HG03097 (cell line): ENCODE measurements around the gene ADD2.
"Not testable (repeated sequence)": the region's sequence is repeated elsewhere in the genome, so short reads cannot be mapped to it uniquely, and the experiment has no call there.

Experiments used
- ATAC-seq: cut with Tn5 transposase; IDR thresholded peaks from one replicate; pipeline ENCODE4 v1.9.1; 2021; ENCODE audit not compliant: unreplicated experiment, low FRiP score

The ADD2 gene

DNA sequence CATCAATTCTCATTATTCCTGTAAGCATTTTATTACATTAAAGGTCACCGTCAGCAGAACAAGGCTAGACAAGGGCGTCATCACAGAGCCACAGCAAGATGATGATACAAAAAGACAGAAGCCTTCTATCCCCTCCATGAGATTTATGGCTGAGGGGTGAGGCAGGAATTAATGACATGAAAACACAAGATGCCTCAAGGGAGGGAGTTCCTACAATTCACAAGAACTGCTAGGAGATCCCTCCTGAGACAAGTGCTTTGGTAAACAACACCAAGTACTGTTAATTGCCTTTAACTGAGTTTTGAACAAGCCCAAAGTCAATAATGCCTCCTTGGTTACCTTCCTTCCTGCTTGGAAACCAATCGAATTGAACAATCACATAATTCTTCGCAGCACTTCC lies 14.1 kb downstream of the ADD2 start:
- ATAC-seq: no peak

DNA sequence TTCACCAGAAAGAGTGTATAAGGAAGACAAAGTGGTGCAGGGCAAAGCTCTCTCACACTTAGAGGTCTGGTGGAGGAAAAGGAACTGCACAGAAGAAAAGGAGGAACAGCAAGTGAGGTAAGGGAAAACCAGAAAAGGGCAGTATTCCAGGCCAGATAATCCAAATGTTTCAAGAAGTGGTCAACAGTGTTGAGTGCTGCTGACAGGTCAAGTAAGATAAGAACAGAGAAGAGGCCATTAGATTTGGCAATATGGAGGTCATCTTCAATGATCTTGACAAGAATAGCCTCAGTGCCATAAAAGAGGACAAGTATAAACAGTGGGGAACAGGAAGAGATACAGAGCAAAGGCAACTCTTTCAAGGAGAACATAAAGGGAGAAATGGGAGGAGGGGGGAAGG lies 15.0 kb downstream of the ADD2 start:
- ATAC-seq: no peak

DNA sequence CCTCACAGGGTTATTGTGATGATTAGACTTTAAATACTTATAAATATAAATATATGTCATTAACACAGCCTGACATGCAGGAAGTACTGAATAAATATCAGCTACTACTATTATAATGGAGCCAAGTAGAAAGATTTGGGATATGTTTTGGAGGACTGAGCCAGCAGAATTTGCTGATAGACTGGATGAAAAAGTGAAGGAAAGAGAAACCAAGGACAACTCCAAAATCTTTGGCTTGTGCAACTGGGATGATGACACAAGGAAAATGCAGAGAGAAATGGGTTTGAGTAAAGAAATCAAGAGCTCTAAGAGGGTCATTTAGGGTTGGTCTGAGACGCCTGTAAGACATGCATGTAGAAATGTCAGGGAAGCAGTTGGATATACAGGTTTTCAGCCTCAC lies 15.6 kb downstream of the ADD2 start:
- ATAC-seq: no peak

DNA sequence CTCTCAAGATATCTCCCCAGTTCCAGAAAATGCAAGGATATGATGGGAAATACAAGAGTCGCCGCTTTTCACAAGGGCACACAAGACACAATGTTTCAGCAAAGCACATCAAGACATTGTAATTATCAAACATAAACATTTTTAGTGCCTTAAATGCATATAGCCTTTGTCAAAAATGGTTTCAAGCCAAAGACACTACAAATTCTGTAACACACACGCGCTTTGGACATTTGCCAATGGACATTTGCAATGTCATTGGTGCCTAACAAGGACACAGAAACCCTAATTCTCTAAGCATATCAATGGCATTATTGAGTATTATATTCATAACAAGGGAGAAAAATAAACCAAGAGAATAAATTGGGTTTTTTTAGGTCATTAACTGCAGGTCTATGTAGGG lies 16.1 kb downstream of the ADD2 start:
- no peak for ATAC-seq

DNA sequence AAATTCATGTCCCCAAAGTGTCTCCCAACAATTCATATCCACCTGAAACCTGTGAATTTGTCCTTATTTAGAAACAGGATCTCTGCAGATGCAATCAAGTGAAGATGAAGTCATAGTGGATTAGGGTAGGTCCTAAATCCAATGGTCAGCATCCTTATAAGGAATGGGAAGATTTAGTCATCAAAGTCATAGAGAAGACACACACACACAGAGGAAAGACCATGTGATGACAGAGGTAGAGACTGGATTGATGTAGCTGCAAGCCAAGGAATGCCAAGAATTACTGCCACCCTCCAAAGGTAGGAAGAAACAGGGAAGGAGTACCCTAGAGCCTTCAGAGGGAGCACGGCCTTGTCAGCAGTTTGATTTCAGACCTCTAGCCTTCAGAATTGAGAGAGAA lies 17.7 kb downstream of the ADD2 start:
- no peak for ATAC-seq

DNA sequence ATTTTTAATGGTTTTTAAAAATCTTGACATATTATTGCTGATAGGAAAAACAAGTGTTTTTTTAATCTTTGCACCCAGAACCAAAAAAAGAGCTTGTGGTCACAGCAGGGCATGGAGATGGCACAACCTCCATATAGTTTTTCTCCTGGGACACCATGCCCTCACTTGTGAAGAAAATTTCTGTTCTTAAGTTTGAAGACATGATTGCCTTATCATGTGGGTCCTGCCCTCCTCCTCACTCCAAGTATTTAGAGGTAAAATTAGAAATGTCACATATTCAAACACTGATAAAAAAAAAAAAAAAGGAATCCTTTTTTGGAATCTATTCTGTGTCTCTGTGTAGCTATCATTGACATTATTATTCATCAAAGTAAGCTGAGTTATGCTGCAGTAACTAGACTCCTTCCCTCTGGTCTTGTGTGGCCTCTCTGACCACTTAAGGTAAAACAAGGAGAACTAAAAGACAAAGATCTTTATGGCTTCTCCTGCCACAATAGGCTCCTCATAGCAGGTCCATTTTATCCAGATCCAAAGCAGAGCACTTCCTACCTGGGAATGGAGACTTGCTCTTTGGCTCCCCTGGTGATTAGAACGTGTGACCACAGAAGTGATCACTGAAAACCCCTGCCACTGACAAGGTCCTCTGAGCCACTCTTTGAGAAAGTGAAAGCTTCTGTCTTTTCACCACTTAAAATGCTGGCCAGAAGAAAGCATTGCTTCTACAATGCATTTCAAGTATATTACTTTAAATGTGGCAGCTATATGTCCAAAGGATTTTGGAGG lies 19.8 kb downstream of the ADD2 start:
- no peak for ATAC-seq

DNA sequence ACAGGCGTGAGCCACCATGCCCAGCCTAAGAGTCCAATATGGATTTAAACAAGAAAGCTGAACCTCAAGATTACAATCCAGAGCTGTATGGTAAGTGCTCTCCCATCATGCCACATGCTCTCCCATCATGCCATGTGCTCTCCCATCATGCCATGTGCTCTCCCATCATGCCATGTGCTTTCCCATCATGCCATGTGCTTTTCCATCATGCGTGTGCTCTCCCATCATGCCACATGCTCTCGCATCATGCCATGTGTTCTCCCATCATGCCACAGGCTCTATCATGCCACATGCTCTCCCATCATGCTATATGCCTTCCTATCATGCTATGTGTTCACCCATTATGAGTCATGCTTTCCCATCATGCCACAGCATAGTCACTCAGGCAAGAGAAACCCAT lies 20.7 kb downstream of the ADD2 start:
- ATAC-seq: no peak

DNA sequence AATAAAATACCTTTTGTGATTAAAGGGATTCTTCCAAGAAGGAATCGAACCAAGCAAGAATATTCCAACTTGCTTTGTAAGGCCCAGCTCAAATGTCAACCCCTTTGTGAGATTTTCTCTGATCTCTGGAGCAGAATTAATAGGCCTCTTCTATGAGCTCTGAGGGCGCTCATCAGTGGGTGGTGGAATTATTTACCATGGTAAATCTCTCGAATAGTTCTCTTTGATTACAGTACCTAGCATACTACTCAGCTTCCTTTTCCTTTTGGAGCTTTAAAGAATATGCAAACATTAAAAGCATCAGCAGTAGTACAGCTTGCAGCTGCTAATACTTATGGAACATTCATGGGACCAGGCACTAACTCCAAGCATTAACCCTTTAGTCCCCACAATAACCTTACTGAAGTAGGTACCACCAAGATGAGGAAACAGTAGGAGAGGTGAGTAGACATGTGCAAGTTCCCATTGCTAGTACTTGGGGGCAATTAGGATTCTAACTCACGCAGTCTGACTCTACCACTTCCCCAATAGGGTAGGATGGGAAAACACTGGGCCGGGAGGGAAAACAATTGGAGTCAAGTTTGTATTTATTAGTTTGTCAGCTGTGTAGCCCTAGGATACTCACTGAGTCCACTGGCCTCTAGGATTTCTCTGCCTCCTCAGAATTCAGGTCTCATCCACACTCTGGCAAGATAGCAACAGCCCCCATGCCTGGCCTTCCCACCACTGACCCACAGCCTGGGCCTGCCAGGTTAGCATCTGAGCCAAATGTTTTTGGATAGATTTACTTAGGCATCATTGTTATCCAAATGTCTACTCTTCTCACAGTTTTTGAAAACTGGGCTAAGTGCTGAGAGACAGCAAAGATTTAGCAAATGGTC lies 21.7 kb downstream of the ADD2 start:
- ATAC-seq: no peak

DNA sequence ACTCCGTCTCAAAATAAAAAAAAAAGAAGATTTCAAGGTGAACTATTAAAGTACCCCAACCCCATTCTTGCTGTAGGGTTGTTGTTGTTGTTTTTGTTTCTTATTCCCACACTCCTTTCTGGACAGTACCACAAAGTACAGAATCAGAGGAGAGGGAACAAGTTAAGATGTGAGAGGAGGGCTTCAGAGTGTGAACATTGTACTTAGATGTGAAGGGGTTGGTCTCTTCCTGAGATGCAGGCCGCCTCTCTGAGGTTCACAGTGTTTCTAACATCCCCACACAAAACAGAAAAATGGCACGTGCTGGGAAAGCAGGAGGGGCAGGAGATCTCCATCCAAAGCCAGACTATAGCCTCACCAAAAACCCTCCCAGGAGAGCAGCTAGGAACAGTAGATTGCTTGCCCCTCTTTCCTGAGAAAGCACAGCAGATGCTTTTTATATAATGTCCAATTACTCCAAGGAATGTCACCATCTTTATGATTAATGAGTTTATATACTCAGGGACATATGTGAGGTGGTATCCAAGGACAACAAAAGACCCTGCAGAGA lies 22.6 kb downstream of the ADD2 start:
- ATAC-seq: no peak

DNA sequence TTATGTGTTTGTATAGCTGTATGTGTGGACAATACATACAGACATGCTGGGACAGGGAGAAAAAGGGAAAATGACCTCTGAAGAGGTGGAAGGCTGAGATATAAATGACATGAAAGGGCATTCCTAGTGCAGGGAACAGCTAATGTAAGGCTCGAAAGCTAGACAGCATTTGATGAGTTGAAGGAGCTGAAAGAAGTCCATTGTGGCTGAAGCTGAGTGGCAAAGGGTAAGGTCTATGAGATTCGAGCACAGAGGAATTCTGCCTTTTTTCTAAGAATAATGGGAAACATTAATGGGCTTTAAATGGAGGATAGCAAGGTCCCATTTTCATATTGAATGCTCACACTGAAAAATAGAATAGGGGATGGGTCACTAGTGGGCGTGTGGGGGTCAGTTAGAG lies 23.6 kb downstream of the ADD2 start:
- ATAC-seq: no peak

DNA sequence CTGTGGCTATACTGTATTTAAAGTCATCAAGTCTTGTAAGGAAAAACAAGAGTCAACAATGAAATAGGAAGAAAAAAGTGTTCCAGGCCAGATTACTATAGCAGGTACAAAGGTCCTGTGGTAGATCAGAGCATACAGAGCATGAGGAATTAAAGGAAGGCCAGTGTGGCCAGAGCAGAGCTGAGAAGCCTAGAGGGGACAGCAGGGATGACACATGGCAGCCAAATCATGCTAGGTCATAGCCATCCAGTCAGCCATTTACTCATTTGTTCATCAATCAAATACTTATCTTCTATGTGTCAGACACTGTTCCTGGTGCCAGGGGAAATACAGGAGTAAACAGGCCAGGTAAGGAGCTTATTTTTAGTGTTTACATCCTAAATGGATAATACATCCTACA lies 24.3 kb downstream of the ADD2 start:
- no peak for ATAC-seq

DNA sequence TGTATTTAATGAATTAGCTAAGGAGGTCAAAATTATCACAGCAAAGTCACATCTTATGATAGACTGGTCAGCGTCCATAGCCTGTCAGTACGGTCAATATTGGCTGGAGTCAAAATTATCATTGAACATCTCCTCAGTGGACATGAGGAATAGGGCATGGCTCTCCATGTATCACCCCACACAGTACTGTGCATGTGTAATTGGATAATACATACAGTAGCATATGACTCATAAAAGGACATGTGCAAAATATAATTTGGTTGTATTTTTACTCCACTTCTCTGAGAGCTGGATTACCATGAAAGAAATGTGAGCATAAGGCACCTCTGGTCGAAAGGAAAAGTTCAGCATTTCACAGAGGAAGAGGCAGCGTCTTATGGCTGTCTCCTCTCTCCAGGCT lies 24.9 kb downstream of the ADD2 start:
- no peak for ATAC-seq

DNA sequence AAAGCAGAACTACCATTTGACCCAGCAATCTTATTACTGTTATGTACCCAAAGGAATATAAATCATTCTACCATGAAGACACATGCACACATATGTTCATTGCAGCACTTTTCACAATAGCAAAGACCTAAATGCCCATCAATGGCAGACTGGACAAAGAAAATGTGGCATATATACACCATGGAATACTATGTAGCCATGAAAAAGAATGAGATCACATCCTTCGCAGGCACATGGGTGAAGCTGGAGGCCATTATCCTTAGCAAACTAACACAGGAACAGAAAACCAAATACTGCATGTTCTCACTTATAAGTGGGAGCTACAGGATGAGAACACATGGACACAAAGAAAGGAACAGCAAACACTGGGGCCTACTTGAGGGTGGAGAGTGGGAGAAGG lies 28.5 kb downstream of the ADD2 start:
- ATAC-seq: not testable (repeated sequence)

DNA sequence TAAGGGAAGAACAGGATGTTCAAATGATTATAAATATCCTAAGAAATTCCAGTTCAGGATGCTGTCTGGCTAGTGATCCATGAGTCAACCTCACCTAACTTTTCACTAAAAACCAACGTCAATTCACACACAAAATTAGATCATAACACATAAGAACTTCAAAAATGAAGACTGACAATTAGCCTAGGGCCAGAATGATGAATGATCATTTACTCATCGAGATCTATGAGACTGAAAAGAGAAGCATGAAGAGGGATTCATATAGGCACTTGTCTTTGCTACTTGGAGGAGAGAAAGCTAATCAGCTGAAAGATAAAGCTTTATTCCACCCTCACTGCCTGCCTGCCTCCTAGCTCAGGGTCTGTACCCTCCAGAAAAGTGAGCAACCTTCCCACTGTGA lies 29.8 kb downstream of the ADD2 start:
- no peak for ATAC-seq

DNA sequence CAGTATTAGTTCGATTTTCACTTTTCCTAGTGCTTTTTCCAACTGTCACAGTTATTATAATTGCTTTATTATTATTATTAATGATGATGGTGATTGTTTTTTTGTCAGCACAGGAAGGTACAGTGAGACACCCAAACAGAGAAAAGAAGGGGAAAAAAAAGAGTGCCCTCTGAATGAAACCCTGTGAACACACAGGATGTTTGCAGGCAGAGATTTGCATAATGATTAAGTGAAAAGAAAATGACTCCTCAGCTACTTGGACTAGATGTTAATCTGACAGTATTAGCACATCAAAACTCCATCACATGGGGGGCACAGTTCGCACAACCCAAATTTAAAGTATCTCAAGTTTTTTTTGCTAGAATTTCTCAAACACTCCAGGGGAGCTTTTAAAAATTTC lies 32.9 kb downstream of the ADD2 start:
- no peak for ATAC-seq

DNA sequence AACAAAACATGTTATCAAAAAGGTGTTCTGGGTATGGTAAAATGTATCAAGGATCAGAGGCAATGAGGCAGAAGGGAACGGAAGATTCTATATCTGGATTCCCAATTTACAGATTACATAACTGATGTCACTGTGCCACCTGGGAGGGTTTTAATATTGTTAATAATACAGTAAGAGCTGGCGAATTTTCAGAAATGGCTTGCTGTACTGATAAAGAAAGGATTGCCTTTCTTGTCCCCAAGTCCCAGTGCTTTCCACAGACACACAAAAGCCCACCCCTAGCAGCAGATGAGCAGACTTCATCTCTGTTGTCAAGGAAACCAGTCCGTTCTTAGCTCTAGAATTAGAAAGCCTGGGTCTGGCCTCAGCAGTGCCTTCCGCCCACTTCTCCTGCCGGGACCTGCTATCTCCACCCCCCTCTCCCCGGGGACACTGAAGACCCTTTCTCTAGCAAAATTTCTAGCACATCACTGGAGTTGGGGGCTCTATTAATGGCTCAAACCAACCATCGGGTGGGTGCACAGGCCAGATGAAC lies 34.3 kb downstream of the ADD2 start:
- ATAC-seq: no peak

DNA sequence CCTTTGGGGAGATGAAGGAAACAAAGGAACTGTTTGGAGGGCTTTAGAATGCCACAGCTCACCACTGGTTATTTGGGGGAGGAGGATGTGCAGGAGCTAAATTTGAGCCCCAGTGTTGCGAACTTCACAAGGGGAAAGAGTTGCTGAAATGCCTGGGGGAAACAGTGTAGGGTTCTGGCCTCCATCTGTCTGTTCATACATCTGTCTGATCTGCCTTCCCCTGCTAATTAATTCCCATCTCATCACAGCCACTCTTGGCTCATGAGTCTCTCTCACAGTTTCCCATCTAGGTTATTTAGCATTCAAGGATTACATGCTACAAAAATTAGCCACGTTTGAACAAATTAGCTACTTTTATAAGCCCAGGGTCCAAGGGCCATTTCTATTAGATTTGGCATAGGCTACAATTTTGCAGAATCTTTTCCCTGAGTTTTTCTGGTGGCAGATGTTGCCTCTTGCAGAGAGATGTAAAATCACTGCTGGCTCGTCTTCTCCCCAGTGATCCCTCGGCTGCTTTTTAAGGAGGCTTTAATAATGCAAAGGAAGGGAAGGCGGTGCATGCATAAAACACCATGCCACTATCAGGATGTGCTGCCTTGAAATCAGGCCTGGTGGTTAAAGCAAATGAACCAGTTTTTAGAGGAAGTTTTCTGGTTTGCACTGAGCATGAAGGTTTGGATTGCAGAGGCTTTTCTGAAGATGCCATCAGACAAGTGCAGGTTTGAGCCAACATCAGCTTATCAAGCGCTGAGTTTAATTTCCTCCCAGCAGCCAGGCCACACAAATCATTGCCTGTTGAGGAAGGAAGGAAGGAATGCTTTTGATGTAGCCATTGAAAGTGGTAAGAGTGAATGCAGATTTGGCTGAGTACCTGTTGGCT lies 35.0 kb downstream of the ADD2 start:
- no peak for ATAC-seq

DNA sequence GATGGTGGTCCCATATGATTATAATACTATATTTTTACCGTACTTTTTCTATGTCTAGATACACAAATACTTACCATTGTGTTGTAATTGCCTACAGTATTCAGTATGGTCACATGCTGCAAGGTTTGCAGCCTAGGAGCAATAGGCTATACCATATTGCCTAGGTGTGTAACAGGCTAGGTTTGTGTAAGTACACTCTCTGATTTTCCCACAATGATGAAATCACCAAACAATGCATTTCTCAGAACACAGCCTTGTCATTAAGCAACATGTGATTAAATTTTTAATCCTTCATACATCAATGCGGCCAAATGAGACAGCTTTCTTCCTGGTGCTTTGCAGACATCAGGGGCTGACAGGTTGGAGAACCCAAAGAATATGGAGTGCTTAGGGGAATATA lies 37.3 kb downstream of the ADD2 start:
- no peak for ATAC-seq

DNA sequence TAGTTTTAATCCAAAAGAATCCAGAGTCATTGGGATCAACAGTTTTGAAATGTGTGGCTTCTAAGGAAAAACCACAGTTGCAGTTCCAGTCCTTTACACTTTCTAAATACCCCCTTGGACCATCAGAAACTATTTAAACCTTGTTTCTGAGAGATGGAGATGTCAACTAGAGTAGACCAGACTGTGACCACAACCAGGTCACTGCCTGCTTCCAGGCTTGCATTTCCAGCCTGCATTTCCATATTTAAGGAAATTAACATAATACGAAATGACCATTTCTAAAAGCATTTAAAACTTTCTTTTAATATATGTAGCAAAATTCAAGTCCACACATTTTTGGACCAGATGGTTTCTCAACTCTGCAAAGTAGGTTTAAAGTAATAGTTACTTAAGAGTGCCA lies 38.4 kb downstream of the ADD2 start:
- no peak for ATAC-seq

DNA sequence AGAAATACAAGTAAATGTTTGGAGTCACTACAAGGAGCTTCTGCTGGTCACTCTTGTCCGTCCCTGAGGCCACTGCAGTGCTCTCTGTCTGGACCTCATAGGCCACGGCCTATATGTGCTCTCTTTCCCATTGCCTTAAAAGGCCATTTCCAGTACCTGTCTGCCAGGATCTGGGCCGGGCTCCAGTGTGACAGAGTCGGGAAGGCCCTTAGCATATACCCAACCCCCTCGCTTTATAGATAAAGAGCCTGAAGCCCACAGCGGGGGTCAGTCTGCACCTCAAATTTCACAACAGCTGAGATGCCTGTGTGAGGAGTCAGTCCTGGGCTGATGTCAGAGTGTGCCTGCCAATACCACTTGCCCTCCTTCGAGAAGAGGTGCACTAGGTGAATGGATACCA lies 39.9 kb downstream of the ADD2 start:
- no peak for ATAC-seq
